Measurements from ENCODE around the gene PIEZO1.
"Not testable (repeated sequence)": the region's sequence is repeated elsewhere in the genome, so short reads cannot be mapped to it uniquely, and the experiment has no call there.

PIEZO1 gene

GRCh38 chr16:88825146-88825545, 40.1 kb upstream of the PIEZO1 start:
- Histone ChIP-seq H3K4me3 (ENCODE audit: low read length) (no peak overlapping the region), H3K27ac (ENCODE audit: low read depth, low read length) (no peak overlapping the region), H3K4me1 (ENCODE audit: insufficient read depth, low read length) (no peaks in the 10 kb centered on the region), H3K36me3 (ENCODE audit: insufficient read depth, low read length) (no peaks in the 10 kb centered on the region), H3K9ac (ENCODE audit: low read depth, low read length) (no peak overlapping the region), H3K27me3 (ENCODE audit: insufficient read depth, low read length) (no peaks in the 10 kb centered on the region), H3K9me3 (ENCODE audit: insufficient read depth, low read depth, low read length) (no peaks in the 10 kb centered on the region)
- 87% methylated on average over 12 of the region's 12 CpGs for WGBS

- WGBS: 90% methylated on average over 33 of the region's 33 CpGs
- Histone ChIP-seq H3K9ac (ENCODE audit: low read depth, low read length) (no peak overlapping the region), H3K4me3 (ENCODE audit: low read length) (no peak overlapping the region), H3K4me1 (ENCODE audit: insufficient read depth, low read length) (no peaks in the 10 kb centered on the region), H3K36me3 (ENCODE audit: insufficient read depth, low read length) (no peaks in the 10 kb centered on the region), H3K9me3 (ENCODE audit: insufficient read depth, low read depth, low read length) (no peaks in the 10 kb centered on the region), H3K27me3 (ENCODE audit: insufficient read depth, low read length) (no peaks in the 10 kb centered on the region), H3K27ac (ENCODE audit: low read depth, low read length) (no peak overlapping the region)
These were observed 39.4 kb upstream of the PIEZO1 start for GRCh38 chr16:88824256-88825077.

- H3K9me3 ChIP-seq (ENCODE audit: insufficient read depth, low read depth, low read length); H3K4me1 ChIP-seq (ENCODE audit: insufficient read depth, low read length); H3K27ac ChIP-seq (ENCODE audit: low read depth, low read length); H3K36me3 ChIP-seq (ENCODE audit: insufficient read depth, low read length); H3K27me3 ChIP-seq (ENCODE audit: insufficient read depth, low read length); H3K9ac ChIP-seq (ENCODE audit: low read depth, low read length); H3K4me3 ChIP-seq (ENCODE audit: low read length): not testable (repeated sequence)
- WGBS: 95% methylated on average over 30 of the region's 31 CpGs
These were observed 38.6 kb upstream of the PIEZO1 start for GRCh38 chr16:88823646-88824045.

- H3K27ac ChIP-seq (ENCODE audit: low read depth, low read length): no peak overlapping the region
- H3K36me3 ChIP-seq (ENCODE audit: insufficient read depth, low read length): no peaks in the 10 kb centered on the region
- H3K9me3 ChIP-seq (ENCODE audit: insufficient read depth, low read depth, low read length): no peaks in the 10 kb centered on the region
- no peak overlapping the region for H3K4me3 ChIP-seq (ENCODE audit: low read length)
- H3K9ac ChIP-seq (ENCODE audit: low read depth, low read length): no peak overlapping the region
- WGBS: 94% methylated on average over 24 of the region's 24 CpGs
- no peaks in the 10 kb centered on the region for H3K4me1 ChIP-seq (ENCODE audit: insufficient read depth, low read length)
- H3K27me3 ChIP-seq (ENCODE audit: insufficient read depth, low read length): no peaks in the 10 kb centered on the region
These were observed 37.4 kb upstream of the PIEZO1 start for GRCh38 chr16:88822281-88823040.

- no peaks in the 10 kb centered on the region for H3K9me3 ChIP-seq (ENCODE audit: insufficient read depth, low read depth, low read length)
- no peak overlapping the region for H3K9ac ChIP-seq (ENCODE audit: low read depth, low read length)
- H3K27me3 ChIP-seq (ENCODE audit: insufficient read depth, low read length): no peaks in the 10 kb centered on the region
- H3K4me1 ChIP-seq (ENCODE audit: insufficient read depth, low read length): no peaks in the 10 kb centered on the region
- H3K27ac ChIP-seq (ENCODE audit: low read depth, low read length): no peak overlapping the region
- no peaks in the 10 kb centered on the region for H3K36me3 ChIP-seq (ENCODE audit: insufficient read depth, low read length)
- 89% methylated on average over 22 of the region's 22 CpGs for WGBS
- no peak overlapping the region for H3K4me3 ChIP-seq (ENCODE audit: low read length)
These were observed 36.3 kb upstream of the PIEZO1 start for GRCh38 chr16:88821168-88821850.

GRCh38 chr16:88820385-88821025, 35.5 kb upstream of the PIEZO1 start:
- H3K9me3 ChIP-seq (ENCODE audit: insufficient read depth, low read depth, low read length): no peaks in the 10 kb centered on the region
- H3K36me3 ChIP-seq (ENCODE audit: insufficient read depth, low read length): no peaks in the 10 kb centered on the region
- no peaks in the 10 kb centered on the region for H3K4me1 ChIP-seq (ENCODE audit: insufficient read depth, low read length)
- H3K27ac ChIP-seq (ENCODE audit: low read depth, low read length): no peak overlapping the region
- H3K27me3 ChIP-seq (ENCODE audit: insufficient read depth, low read length): no peaks in the 10 kb centered on the region
- no peak overlapping the region for H3K9ac ChIP-seq (ENCODE audit: low read depth, low read length)
- no peak overlapping the region for H3K4me3 ChIP-seq (ENCODE audit: low read length)
- 90% methylated on average over 20 of the region's 20 CpGs for WGBS

GRCh38 chr16:88819126-88819525, 34.1 kb upstream of the PIEZO1 start:
- no peaks in the 10 kb centered on the region for H3K9me3 ChIP-seq (ENCODE audit: insufficient read depth, low read depth, low read length)
- no peaks in the 10 kb centered on the region for H3K4me1 ChIP-seq (ENCODE audit: insufficient read depth, low read length)
- no peaks in the 10 kb centered on the region for H3K36me3 ChIP-seq (ENCODE audit: insufficient read depth, low read length)
- no peaks in the 10 kb centered on the region for H3K27me3 ChIP-seq (ENCODE audit: insufficient read depth, low read length)
- 88% methylated on average over 16 of the region's 16 CpGs for WGBS
- no peak overlapping the region for H3K9ac ChIP-seq (ENCODE audit: low read depth, low read length)
- H3K27ac ChIP-seq (ENCODE audit: low read depth, low read length): no peak overlapping the region
- H3K4me3 ChIP-seq (ENCODE audit: low read length): no peak overlapping the region

- H3K9ac ChIP-seq (ENCODE audit: low read depth, low read length): no peak overlapping the region
- WGBS: 95% methylated on average over 18 of the region's 18 CpGs
- H3K4me1 ChIP-seq (ENCODE audit: insufficient read depth, low read length): no peaks in the 10 kb centered on the region
- no peak overlapping the region for H3K27ac ChIP-seq (ENCODE audit: low read depth, low read length)
- H3K9me3 ChIP-seq (ENCODE audit: insufficient read depth, low read depth, low read length): no peaks in the 10 kb centered on the region
- H3K27me3 ChIP-seq (ENCODE audit: insufficient read depth, low read length): no peaks in the 10 kb centered on the region
- H3K4me3 ChIP-seq (ENCODE audit: low read length): no peak overlapping the region
- no peaks in the 10 kb centered on the region for H3K36me3 ChIP-seq (ENCODE audit: insufficient read depth, low read length)
These were observed 33.5 kb upstream of the PIEZO1 start for GRCh38 chr16:88818575-88818874.

GRCh38 chr16:88817785-88818574, 33.0 kb upstream of the PIEZO1 start:
- Histone ChIP-seq H3K27me3 (ENCODE audit: insufficient read depth, low read length) (no peaks in the 10 kb centered on the region), H3K9me3 (ENCODE audit: insufficient read depth, low read depth, low read length) (no peaks in the 10 kb centered on the region), H3K4me3 (ENCODE audit: low read length) (no peak overlapping the region), H3K4me1 (ENCODE audit: insufficient read depth, low read length) (no peaks in the 10 kb centered on the region), H3K27ac (ENCODE audit: low read depth, low read length) (no peak overlapping the region), H3K36me3 (ENCODE audit: insufficient read depth, low read length) (no peaks in the 10 kb centered on the region), H3K9ac (ENCODE audit: low read depth, low read length) (no peak overlapping the region)
- WGBS: 94% methylated on average over 40 of the region's 40 CpGs

- Histone ChIP-seq H3K27ac (ENCODE audit: low read depth, low read length) (no peak overlapping the region), H3K9ac (ENCODE audit: low read depth, low read length) (no peak overlapping the region), H3K27me3 (ENCODE audit: insufficient read depth, low read length) (no peaks in the 10 kb centered on the region), H3K4me1 (ENCODE audit: insufficient read depth, low read length) (no peaks in the 10 kb centered on the region), H3K36me3 (ENCODE audit: insufficient read depth, low read length) (no peaks in the 10 kb centered on the region), H3K4me3 (ENCODE audit: low read length) (no peak overlapping the region), H3K9me3 (ENCODE audit: insufficient read depth, low read depth, low read length) (no peaks in the 10 kb centered on the region)
- 89% methylated on average over 41 of the region's 41 CpGs for WGBS
These were observed 31.9 kb upstream of the PIEZO1 start for GRCh38 chr16:88816736-88817535.

All from HUES64 (cell line).